Measurements from ENCODE around the gene NPHP4. TPM values are rescaled to one million over a fixed set of nuclear protein-coding genes. Genes with fewer than 3 reads are reported as not detected.

NPHP4 gene
- total and polyA plus RNA-seq, 9 of the 15 experiments (the other 6 are each of a cell fraction or from before 2014, with no cell fraction given) = 0.52 to 26.2 (median 6.7) TPM

DNA sequence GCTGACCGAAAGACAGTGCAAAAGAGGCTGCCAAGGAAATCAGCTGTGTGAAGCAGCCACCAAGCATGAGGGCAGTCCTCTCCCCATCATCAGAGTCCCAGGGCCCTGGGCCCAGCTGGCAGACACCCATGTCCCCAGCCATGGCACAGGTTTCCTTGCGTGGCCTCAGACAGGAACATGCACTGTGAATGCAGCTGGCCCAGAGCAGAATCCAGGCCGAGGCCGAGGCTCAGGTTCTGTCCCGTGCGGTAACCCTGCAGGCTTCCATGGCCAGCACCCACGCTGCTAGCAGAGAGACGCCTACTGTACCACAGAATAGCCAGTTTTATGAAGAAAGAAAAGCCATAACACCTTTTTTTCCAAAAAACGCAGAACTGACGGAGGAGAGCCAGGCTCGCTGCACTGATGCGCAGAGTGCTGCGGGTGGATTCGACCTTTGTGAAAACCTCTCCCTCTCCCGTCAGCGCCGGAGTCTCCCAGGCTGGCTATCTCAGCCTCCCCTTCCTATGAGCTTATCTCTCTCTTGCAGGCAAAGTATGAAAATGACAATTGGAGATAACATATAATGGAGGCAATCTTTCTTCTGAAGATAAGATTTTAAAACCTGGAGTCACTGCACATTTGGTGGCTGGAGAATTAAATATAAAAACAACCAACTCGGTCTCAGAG lies 106.6 kb downstream of the NPHP4 start (continued):
- TF ChIP-seq, protein P1, sequence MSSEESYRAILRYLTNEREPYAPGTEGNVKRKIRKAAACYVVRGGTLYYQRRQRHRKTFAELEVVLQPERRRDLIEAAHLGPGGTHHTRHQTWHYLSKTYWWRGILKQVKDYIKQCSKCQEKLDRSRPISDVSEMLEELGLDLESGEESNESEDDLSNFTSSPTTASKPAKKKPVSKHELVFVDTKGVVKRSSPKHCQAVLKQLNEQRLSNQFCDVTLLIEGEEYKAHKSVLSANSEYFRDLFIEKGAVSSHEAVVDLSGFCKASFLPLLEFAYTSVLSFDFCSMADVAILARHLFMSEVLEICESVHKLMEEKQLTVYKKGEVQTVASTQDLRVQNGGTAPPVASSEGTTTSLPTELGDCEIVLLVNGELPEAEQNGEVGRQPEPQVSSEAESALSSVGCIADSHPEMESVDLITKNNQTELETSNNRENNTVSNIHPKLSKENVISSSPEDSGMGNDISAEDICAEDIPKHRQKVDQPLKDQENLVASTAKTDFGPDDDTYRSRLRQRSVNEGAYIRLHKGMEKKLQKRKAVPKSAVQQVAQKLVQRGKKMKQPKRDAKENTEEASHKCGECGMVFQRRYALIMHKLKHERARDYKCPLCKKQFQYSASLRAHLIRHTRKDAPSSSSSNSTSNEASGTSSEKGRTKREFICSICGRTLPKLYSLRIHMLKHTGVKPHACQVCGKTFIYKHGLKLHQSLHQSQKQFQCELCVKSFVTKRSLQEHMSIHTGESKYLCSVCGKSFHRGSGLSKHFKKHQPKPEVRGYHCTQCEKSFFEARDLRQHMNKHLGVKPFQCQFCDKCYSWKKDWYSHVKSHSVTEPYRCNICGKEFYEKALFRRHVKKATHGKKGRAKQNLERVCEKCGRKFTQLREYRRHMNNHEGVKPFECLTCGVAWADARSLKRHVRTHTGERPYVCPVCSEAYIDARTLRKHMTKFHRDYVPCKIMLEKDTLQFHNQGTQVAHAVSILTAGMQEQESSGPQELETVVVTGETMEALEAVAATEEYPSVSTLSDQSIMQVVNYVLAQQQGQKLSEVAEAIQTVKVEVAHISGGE (CRISPR knock-in tag; IDR thresholded peaks at IDR 0.05) = peak in 1 of 3 experiments; percentile 80; a peak in 2 of 6 replicates
- TF ChIP-seq PHF8 (IDR thresholded peaks at IDR 0.05; ENCODE audit: borderline replicate concordance, low read length) (no peak), E4F1 (CRISPR knock-in tag; IDR thresholded peaks at IDR 0.05; ENCODE audit: borderline replicate concordance) (no peak), CBX2 (IDR thresholded peaks at IDR 0.05; ENCODE audit: insufficient read depth, low read length, poor library complexity, severe bottlenecking) (no peak), NFE2L1 (tag; IDR thresholded peaks at IDR 0.05; ENCODE audit: borderline replicate concordance, low read depth) (no peak), PRMT5 (CRISPR knock-in tag; IDR thresholded peaks at IDR 0.05) (no peak), SMAD4 (CRISPR knock-in tag; conservative IDR thresholded peaks at IDR 0.05) (peak; percentile 98), MTA1 (IDR thresholded peaks at IDR 0.05; ENCODE audit: borderline replicate concordance) (peak; percentile 93), KLF13 (tag; IDR thresholded peaks at IDR 0.05; ENCODE audit: borderline replicate concordance, low read depth) (no peak), POLR2G (IDR thresholded peaks at IDR 0.05; ENCODE audit: low read depth, low read length) (no peak), STAT5A (IDR thresholded peaks at IDR 0.05; ENCODE audit: borderline replicate concordance, low read length) (peak; percentile 97), ELF1 (tag; IDR thresholded peaks at IDR 0.05) (no peak), MITF (IDR thresholded peaks at IDR 0.05) (peak; percentile 62; the same call in 1 of the 2 replicates), MED1 (CRISPR knock-in tag; IDR thresholded peaks at IDR 0.05; ENCODE audit: borderline replicate concordance) (no peak), NFIC (IDR thresholded peaks at IDR 0.05) (peak; percentile 96), HSF4 (CRISPR knock-in tag; IDR thresholded peaks at IDR 0.05; ENCODE audit: borderline replicate concordance) (peak; percentile 50; the same call in 1 of the 2 replicates), ETV5 (CRISPR knock-in tag; IDR thresholded peaks at IDR 0.05; ENCODE audit: low read depth) (no peak)
- TF ChIP-seq, protein P2, sequence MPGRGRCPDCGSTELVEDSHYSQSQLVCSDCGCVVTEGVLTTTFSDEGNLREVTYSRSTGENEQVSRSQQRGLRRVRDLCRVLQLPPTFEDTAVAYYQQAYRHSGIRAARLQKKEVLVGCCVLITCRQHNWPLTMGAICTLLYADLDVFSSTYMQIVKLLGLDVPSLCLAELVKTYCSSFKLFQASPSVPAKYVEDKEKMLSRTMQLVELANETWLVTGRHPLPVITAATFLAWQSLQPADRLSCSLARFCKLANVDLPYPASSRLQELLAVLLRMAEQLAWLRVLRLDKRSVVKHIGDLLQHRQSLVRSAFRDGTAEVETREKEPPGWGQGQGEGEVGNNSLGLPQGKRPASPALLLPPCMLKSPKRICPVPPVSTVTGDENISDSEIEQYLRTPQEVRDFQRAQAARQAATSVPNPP (IDR thresholded peaks at IDR 0.05; ENCODE audit: borderline replicate concordance, insufficient read depth, insufficient read length) = no peak
